Panc1 (cell line): ENCODE results near the gene BORCS8. TPM values are rescaled to one million over a fixed set of nuclear protein-coding genes. Genes with fewer than 3 reads are reported as not detected.
"Not testable (repeated sequence)": the region's sequence is repeated elsewhere in the genome, so short reads cannot be mapped to it uniquely, and the experiment has no call there.

Experiments used
- ATAC-seq: fragments of 200-7000 bp; cut with Tn5 transposase; 2 replicates; pipeline ENCODE4 v1.9.1; 2020; ENCODE audit warnings: mild to moderate bottlenecking, moderate library complexity
- BruUV-seq: library from RNA; stranded (reverse); fragments of 400-500 nt; replicated peaks from 2 replicates; lab custom pipeline; 2021; lab: Mats Ljungman, UMichigan
- CTCF ChIA-PET: fragments of 300-600 bp; sonication (Branson Sonifier 250); formaldehyde crosslinking; loops from one replicate; lab custom pipeline; 2022; ENCODE audit warnings: antibody characterized with exemption; lab: Charles Lee
- POLR2A ChIA-PET: fragments of 300-600 bp; sonication (Branson Sonifier 250); formaldehyde crosslinking; loops from one replicate; lab custom pipeline; 2022; ENCODE audit warnings: antibody characterized with exemption; lab: Charles Lee
- DNase-seq: peaks from one replicate; pipeline ENCODE4 v3.0.0-alpha.2; 2010; ENCODE audit warnings: low read depth, low spot score
- H3K27ac ChIP-seq: 2 replicates; pipeline ENCODE4 v1.5.1; 2011; ENCODE audit warnings: mild to moderate bottlenecking, low read length, inconsistent platforms
- H3K27me3 ChIP-seq: fragments of 200-500 bp; sonication (Bioruptor generic); 2 replicates; pipeline ENCODE4 v1.6.0; 2014; ENCODE audit warnings: low read length, inconsistent platforms; ENCODE audit not compliant: control insufficient read depth, insufficient read depth
- H3K36me3 ChIP-seq: fragments of 200-500 bp; sonication (Bioruptor generic); 2 replicates; pipeline ENCODE4 v1.5.1; 2014; ENCODE audit warnings: inconsistent platforms, mild to moderate bottlenecking, low read length, moderate library complexity; ENCODE audit not compliant: control insufficient read depth, insufficient read depth
- H3K4me1 ChIP-seq: 2 replicates; pipeline ENCODE4 v1.5.1; 2011; ENCODE audit warnings: inconsistent platforms, mild to moderate bottlenecking, low read length, moderate library complexity; ENCODE audit not compliant: control insufficient read depth, insufficient read depth
- H3K4me3 ChIP-seq, 2 experiments: 2 replicates each; pipeline ENCODE4 v1.5.1; 2011 to 2012; ENCODE audit warnings: low read depth in 2 of 2, low read length in 2 of 2, mild to moderate bottlenecking in 2 of 2, inconsistent platforms in 1 of 2, moderate library complexity in 1 of 2
- H3K9me3 ChIP-seq: fragments of 200-500 bp; sonication (Bioruptor generic); 2 replicates; pipeline ENCODE4 v1.5.1; 2014; ENCODE audit warnings: low read depth, mild to moderate bottlenecking, inconsistent platforms, low read length, moderate library complexity; ENCODE audit not compliant: control insufficient read depth, insufficient read depth
- CTCF ChIP-seq: fragments of 450-650 bp; IDR thresholded peaks from 2 replicates; pipeline ENCODE4 v1.5.1; 2017; ENCODE audit warnings: mild to moderate bottlenecking
- POLR2AphosphoS5 ChIP-seq: IDR thresholded peaks from 2 replicates; pipeline ENCODE4 v1.6.1; 2012; ENCODE audit warnings: mild to moderate bottlenecking, low read depth, low read length, moderate library complexity
- REST ChIP-seq, 2 experiments: IDR thresholded peaks; 2 replicates each; pipeline ENCODE4 v1.6.1; 2011 to 2012; ENCODE audit warnings: low read depth in 2 of 2, control low read depth in 1 of 2, low read length in 1 of 2, mild to moderate bottlenecking in 1 of 2, moderate library complexity in 1 of 2; ENCODE audit not compliant: insufficient read depth in 1 of 2
- SIN3A ChIP-seq: IDR thresholded peaks from 2 replicates; pipeline ENCODE4 v1.6.1; 2012; ENCODE audit warnings: low read depth, mild to moderate bottlenecking, low read length, moderate library complexity, borderline replicate concordance; ENCODE audit not compliant: insufficient read depth
- TCF7L2 ChIP-seq: IDR thresholded peaks from 2 replicates; pipeline ENCODE4 v1.6.1; 2011; ENCODE audit warnings: mild to moderate bottlenecking, low read depth, low read length, inconsistent platforms
- in situ Hi-C: cut with HindIII; loops from 2 replicates; pipeline ENCODE4 v1.10.0; 2016; ENCODE audit warnings: low sequenced_read_pairs, low pct_unique_long_range_greater_than_20kb
- intact Hi-C: fragments of 100-400 bp; cut with micrococcal nuclease; formaldehyde crosslinking; loops from one replicate; pipeline ENCODE4 v1.10.0; 2022; ENCODE audit not compliant: unreplicated experiment
- total RNA-seq: library from RNA; stranded (reverse); gene quantifications from one replicate; pipeline ENCODE4 v1.2.1, GENCODE V29; 2021; ENCODE audit not compliant: unreplicated experiment

BORCS8 gene
- total RNA-seq, 1 experiment from 2014 or later = 37.8 TPM

- H3K27ac ChIP-seq = no peak overlapping the region
- ATAC-seq = no peak
- BruUV-seq = no TSS peak
- no peaks in the 10 kb centered on the region for H3K4me1 ChIP-seq
- intact Hi-C loops (no loop called here), in situ Hi-C loops (no loop called here)
- ChIA-PET CTCF (no interaction called here), POLR2A (no interaction called here)
- no peaks in the 10 kb centered on the region for H3K27me3 ChIP-seq
- H3K9me3 ChIP-seq = no peaks in the 10 kb centered on the region
- DNase-seq = no peak
- H3K36me3 ChIP-seq = no peaks in the 10 kb centered on the region; the same call in 1 of the 2 replicates
- TF ChIP-seq TCF7L2 (no peak), CTCF (no peak), SIN3A (no peak), REST (IDR thresholded peaks at IDR 0.05; ENCODE audit: insufficient read depth in 1 of 2, low read depth in 2 of 2, low read length in 1 of 2) (no peak), POLR2AphosphoS5 (no peak)
- H3K4me3 ChIP-seq = no peak overlapping the region
These were observed 15.0 kb downstream of the BORCS8 start for GRCh38 chr19:19176950-19177349.

GRCh38 chr19:19173243-19173642 is 18.7 kb downstream of the BORCS8 start:
- H3K4me1 ChIP-seq, POLR2A ChIA-PET, in situ Hi-C loops, intact Hi-C loops, H3K27ac ChIP-seq, H3K9me3 ChIP-seq, DNase-seq, H3K4me3 ChIP-seq, ATAC-seq, BruUV-seq, H3K36me3 ChIP-seq, H3K27me3 ChIP-seq: not testable (repeated sequence)
- CTCF ChIA-PET = interaction anchor here (0.8 kb wide), 1 partner anchor 120 kb away, joined by 3 read pairs; no protein-coding TSS in a partner anchor

- ATAC-seq (no peak), DNase-seq (no peak)
- POLR2A ChIA-PET = no interaction called here
- in situ Hi-C loops (no loop called here), intact Hi-C loops (no loop called here)
- CTCF ChIA-PET = interaction anchor here (0.6 kb wide), 1 partner anchor 12 kb away, joined by 3 read pairs; no protein-coding TSS in a partner anchor
- Histone ChIP-seq H3K27ac (no peak overlapping the region), H3K36me3 (no peaks in the 10 kb centered on the region), H3K9me3 (no peaks in the 10 kb centered on the region), H3K4me1 (no peaks in the 10 kb centered on the region), H3K4me3 (no peak overlapping the region), H3K27me3 (no peaks in the 10 kb centered on the region)
- BruUV-seq = no TSS peak
- TF ChIP-seq SIN3A (no peak), TCF7L2 (no peak), REST (IDR thresholded peaks at IDR 0.05; ENCODE audit: insufficient read depth in 1 of 2, low read depth in 2 of 2, low read length in 1 of 2) (no peak), CTCF (no peak), POLR2AphosphoS5 (no peak)
These were observed 20.0 kb downstream of the BORCS8 start for GRCh38 chr19:19171821-19172532.
